Measurements from ENCODE around the gene TAS2R60.
"Not testable (repeated sequence)": the region's sequence is repeated elsewhere in the genome, so short reads cannot be mapped to it uniquely, and the experiment has no call there.

The TAS2R60 gene

DNA sequence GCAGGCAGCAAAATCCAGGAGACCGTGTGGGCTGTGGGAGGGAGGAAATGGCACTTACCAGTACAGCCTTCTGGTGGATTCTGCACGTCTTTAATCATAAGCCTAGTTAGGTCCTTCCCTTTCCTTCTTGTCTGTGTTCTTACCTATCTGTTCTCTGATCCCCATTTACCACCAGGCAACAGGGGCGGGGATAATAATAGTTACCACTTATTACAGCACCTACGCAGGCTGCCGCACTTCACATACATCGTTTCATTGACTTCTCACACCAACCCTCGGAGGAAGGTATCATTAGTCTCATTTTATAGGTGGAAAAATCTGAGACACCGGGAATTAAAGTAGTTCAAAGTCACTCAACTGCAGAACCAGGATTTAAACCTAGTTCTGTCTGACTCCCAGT, 30.1 kb upstream of the TAS2R60 start:
- no peak overlapping the region for H3K4me3 ChIP-seq (replicated peaks in 1 of 2; ENCODE audit: low read depth in 2 of 2, low read length in 2 of 2)
- TF ChIP-seq CTCF (IDR thresholded peaks at IDR 0.05; ENCODE audit: low read depth, low read length), result no peak
- no peak for DNase-seq (ENCODE audit: low read depth in 2 of 2)

DNA sequence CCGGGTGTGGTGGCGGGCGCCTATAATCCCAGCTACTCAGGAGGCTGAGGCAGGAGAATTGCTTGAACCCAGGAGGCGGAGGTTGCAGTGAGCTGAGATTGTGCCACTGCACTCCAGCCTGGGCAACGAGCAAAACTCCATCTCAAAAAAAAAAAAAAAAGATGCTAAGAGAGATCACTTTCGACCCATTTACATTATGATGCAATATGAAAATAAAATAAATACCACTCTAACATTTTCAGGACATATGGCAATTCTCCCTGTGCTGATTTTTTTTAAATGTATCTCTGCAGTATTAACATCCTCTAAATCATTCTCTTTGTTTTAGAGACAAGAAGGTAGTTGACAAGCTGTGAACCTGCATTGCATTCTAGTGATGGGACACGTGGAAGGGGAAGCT, 28.0 kb upstream of the TAS2R60 start:
- H3K4me3 ChIP-seq (replicated peaks in 1 of 2; ENCODE audit: low read depth in 2 of 2, low read length in 2 of 2); DNase-seq (ENCODE audit: low read depth in 2 of 2): not testable (repeated sequence)

GRCh38 chr7:143415742-143416397, 27.4 kb upstream of the TAS2R60 start:
- H3K4me3 ChIP-seq (replicated peaks in 1 of 2; ENCODE audit: low read depth in 2 of 2, low read length in 2 of 2), result no peak overlapping the region

DNA sequence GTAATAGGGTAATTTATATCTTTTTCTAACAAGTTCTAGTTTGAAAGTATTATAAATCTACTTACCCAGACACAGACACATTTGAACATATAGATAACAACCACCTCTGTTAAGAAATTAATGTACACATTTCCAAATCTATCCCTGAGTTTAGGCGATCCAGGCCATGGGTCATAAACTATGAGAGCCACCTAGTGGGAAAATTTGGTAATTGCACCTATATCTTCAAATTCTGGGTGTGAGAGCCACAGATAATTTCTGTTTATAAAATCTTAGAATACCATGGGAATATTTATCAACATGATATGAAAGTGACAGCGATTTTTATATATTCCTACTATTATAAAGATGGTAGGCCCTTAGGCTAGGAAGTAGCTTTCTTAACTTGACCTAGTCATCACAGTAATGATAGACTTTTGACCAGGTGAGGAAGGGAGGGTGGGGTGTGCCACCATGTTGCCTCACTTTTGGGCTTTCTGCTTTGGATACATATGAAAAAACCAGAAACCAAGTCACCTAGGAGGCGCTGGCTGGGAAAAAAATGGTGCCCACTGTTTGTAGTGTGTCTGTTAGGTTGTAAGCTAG, 26.6 kb upstream of the TAS2R60 start:
- H3K4me3 ChIP-seq (replicated peaks in 1 of 2; ENCODE audit: low read depth in 2 of 2, low read length in 2 of 2), result no peak overlapping the region
- TF ChIP-seq CTCF (IDR thresholded peaks at IDR 0.05; ENCODE audit: low read depth, low read length), result peak; percentile 67
- DNase-seq (ENCODE audit: low read depth in 2 of 2), result peak; percentile 71 to 77

More at GRCh38 chr7:143415742-143416397, 27.4 kb upstream of the TAS2R60 start:
- TF ChIP-seq CTCF (IDR thresholded peaks at IDR 0.05; ENCODE audit: low read depth, low read length), result no peak
- peak in 1 of 2 donors; percentile 80 for DNase-seq (ENCODE audit: low read depth in 2 of 2)

GRCh38 chr7:143417734-143418383, 25.4 kb upstream of the TAS2R60 start:
- no peak for TF ChIP-seq CTCF (IDR thresholded peaks at IDR 0.05; ENCODE audit: low read depth, low read length)
- peak in 1 of 2 donors; percentile 60 for DNase-seq (ENCODE audit: low read depth in 2 of 2)
- no peak overlapping the region for H3K4me3 ChIP-seq (replicated peaks in 1 of 2; ENCODE audit: low read depth in 2 of 2, low read length in 2 of 2)

DNA sequence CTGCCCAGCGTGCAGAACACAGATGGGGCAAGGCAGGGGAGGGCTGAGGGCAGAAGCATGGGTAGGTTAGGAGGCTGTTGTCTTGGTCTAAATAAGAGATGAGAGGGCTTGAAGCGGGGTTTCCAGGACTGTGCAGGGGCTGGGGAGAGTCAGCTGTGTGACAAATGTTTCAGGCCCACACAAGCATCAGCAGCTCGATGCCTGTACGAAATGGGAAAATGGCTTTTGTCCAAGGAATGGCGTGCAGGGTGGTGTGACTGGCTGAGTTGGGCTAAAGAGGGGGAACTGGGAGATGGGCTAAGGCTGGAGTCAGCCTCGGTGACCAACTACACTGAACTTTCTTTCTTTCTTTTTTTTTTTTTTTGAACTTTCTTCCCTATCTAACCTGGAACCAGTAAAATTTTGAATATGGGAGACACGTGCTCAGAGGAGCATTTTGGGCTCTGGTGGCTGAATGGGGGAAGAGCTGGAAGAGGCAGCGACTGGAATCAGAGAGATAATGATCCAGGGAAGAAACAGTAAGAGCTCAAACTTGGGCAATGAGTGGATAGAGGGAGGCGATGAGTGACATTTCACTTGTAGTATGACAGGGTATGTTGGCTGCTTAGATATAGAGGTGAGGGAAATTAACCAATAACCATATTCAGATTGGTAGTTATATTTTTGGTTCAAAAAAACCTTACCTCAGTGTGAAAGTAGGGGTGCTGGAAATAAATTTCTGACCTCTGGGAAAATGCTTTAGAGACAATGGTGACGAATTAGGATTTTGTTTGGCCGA, 24.4 kb upstream of the TAS2R60 start:
- TF ChIP-seq CTCF (IDR thresholded peaks at IDR 0.05; ENCODE audit: low read depth, low read length), result no peak
- DNase-seq (ENCODE audit: low read depth in 2 of 2), result no peak

GRCh38 chr7:143419880-143420279, 23.4 kb upstream of the TAS2R60 start:
- DNase-seq (ENCODE audit: low read depth in 2 of 2), result no peak
- TF ChIP-seq CTCF (IDR thresholded peaks at IDR 0.05; ENCODE audit: low read depth, low read length), result no peak
- H3K4me3 ChIP-seq (replicated peaks in 1 of 2; ENCODE audit: low read depth in 2 of 2, low read length in 2 of 2), result no peak overlapping the region

More for the DNA sequence above, 24.4 kb upstream of the TAS2R60 start:
- H3K4me3 ChIP-seq (replicated peaks in 1 of 2; ENCODE audit: low read depth in 2 of 2, low read length in 2 of 2), result no peak overlapping the region

DNA sequence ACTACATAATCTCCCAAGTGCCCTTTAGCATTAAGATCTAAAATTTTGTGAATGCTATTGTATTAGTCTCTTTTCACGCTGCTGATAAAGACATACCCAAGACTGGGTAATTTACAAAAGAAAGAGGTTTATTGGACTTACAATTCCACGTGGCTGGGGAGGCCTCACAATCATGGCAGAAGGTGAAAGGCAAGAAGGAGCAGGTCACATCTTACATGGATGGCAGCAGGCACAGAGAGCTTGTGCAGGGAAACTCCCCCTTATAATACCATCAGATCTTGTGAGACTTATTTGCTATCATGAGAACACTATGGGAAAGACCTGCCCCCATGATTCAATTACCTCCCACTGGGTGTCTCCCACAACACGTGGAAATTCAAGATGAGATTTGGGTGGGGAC, 22.6 kb upstream of the TAS2R60 start:
- DNase-seq (ENCODE audit: low read depth in 2 of 2); H3K4me3 ChIP-seq (replicated peaks in 1 of 2; ENCODE audit: low read depth in 2 of 2, low read length in 2 of 2): not testable (repeated sequence)

All from cardiac fibroblast (primary cell).